GM18511 (cell line): ENCODE results near the gene CIB2.

Experiments
- ATAC-seq: cut with Tn5 transposase; IDR thresholded peaks from one replicate; pipeline ENCODE4 v1.9.1; 2021; ENCODE audit warnings: mild to moderate bottlenecking, moderate library complexity; ENCODE audit not compliant: unreplicated experiment

Gene CIB2

DNA sequence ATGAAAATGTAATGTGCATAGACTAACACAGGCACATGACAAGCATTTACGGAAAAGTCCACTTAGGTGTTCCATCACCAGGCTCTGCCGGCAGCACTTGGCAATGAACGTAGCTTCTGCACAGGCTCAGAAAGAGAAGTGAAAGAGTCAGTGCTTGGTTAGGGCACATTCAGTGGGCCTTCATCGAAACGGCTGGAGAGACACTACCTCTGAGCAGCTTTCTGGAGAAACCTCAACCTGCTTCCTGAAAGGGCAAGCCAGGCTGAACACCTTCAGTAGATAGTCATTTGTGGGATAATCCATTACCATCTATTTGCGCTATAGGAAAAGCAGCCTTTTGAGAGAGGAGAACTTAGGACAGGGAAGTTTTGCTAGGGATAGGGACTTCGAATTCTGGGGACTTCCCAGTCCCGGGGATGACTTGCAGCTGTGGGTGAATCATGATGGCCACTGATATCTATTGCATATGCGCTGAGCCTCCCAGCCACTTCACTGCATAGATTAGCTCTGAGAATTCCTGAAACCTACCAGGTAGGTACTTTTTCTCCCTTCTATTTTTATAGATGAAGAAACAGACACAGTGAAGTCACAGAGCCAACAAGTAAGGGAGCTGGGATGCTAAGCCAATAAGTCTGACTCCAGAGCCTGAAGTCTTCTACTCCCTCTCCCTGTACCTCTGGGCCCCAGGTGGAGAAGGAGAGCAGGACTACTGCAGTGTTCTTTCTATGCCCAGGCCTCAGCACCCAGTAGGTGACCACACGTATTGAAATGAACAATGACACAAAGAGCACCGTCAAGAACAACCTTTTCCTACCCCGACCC is 43.1 kb downstream of the CIB2 start:
- ATAC-seq: peak; percentile 61

DNA sequence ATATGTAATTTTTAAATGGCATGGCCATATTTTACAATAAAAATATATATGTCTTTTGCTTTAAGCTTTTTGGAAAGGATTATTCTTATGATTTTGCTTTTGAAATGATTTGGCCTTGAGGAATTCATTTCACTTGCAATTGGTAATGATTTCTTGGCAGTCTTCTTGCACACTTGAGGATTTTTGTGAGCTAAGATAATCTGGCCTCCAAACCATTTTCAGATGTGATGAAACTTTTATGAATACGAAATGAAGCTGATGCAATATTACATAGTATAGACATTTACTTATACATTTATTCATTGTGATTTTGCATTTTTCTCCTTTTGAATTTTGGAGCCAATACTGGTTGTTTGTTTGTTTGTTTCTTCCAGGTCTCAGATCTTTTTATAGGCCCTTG is 45.3 kb downstream of the CIB2 start:
- ATAC-seq: no peak

DNA sequence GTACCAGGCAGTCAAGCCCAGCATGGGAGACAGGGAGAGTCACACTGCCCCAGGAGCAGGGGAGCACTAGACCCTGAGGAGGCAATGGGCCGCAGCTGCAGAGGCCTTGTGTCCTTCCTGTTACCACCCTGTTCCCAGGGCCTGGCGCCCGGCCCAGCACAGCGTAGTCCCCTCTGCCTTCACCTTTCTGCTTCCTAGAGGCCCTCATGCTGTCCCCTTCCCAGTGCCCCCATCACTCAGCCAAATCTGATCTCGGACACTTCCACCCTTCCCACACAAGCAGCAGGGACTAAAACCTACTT is 46.8 kb downstream of the CIB2 start:
- peak; percentile 20 for ATAC-seq

DNA sequence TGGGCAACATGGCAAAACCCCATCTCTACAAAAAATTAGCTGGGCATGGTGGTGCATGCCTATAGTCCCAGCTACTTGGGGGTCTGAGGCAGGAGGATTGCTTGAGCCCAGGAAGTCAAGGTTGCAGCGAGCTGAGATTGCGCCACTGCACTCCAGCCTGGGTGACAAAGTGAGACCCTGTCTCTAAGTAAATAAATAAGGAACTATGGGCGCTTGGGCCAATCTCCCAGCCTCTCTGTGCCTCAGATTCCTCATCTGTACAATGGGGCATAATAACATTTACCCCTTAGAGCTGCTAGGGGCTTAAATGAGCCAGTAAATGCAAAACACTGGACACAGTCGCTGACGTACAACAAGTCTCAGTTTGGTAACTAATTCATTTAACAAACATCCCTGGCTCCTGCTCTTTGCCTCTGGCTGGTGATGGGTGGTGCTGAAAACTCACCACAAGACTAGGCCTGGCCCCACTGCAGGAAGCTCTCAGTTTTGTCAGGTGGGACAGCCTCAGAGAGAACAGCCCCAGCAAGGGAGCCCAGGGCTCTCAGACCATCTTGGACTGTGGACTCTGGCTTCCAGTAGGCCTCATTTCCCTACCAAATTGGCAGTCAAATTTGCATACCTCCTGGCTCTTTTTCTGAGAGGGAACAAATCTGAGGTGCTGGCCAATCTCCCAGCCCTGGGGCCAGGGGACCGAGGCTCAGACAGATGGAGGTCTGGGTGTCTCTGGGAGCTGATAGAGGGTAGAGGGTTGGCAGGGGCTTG is 47.4 kb downstream of the CIB2 start:
- peak; percentile 59 for ATAC-seq

DNA sequence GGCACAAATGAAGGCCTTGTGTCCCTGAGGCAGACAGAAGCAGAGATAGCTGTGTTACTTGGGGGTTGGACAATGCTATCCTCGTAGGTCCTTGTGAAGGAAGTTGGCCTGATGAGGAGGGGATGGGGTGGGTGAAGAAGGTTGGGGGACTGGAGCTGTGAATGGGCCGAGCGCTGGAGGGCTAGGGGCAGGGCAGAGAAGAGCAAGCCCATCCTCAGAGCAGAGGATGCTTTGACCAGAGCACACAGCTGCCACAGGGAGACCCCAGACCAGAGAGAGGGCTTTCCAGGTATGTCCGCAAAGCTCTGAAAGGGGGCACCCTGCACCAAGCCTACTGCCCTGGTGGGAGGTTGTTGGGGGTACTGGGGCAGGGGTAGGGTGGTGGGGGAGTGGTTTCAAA is 48.1 kb downstream of the CIB2 start:
- no peak for ATAC-seq

DNA sequence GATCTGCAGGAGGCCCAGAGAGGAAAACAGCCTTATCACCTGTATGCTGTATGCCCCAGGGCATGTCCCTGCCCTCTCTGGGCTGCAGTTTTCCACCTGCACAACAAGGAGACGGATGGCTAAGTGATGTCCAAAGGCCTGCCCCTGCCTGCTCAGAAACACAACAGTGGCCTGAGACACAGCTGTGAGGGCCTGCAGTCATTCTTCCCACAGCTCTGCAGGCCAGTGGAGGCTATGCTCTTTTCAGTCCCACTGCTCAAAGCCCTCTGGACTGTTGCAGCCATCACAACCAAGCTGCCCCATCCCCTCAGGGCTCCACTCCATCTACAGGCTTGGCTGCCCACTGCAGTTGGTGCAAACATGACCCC is 48.5 kb downstream of the CIB2 start:
- ATAC-seq: no peak

DNA sequence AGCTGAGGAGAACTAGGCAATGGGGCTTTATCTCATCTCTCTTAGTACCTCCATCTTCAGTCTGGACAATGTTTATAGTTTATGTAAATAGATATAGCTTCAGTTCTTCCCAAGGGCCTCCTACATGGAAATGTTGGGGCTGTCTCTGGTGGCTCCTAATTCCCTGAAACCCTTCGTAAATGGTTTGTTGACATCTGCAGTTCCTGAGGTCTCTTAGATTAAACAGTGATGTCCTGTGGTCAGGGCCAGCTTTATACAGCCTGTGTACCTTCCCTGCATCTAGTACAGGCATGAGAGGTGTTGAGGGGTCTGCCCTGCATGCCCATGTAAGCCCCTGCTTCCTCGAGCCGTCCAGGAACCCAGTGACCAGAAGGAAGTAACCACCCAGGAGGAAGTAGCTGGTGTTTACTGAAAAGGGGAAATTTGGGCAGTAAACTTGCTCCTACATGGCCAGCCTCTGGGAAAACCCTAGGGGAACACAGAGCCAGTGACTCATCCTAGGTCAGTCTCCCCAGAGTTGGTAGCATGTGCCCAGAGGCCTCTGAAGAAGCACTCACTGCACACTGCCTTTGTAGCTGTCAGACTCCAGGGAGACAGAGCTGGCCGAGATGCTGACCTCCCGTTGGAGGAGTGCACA is 49.0 kb downstream of the CIB2 start:
- ATAC-seq: no peak

DNA sequence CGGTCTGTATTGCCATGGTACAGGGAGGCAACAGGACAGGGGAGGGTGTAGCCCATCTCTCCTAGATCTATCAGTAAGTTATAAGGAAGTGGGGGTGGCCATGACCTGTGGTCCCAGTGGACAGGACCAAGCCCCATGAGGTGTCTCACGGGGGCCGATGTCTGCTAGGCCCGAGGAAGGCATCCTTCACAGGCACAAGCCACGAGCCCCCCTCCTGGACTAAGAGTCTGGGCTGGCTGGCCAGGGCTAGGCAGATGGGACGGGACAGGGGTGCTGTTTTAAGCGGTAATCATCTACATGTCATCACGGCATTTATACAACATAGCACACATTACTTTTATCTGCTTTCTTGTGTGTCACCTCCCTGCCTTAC is 51.2 kb downstream of the CIB2 start:
- no peak for ATAC-seq

DNA sequence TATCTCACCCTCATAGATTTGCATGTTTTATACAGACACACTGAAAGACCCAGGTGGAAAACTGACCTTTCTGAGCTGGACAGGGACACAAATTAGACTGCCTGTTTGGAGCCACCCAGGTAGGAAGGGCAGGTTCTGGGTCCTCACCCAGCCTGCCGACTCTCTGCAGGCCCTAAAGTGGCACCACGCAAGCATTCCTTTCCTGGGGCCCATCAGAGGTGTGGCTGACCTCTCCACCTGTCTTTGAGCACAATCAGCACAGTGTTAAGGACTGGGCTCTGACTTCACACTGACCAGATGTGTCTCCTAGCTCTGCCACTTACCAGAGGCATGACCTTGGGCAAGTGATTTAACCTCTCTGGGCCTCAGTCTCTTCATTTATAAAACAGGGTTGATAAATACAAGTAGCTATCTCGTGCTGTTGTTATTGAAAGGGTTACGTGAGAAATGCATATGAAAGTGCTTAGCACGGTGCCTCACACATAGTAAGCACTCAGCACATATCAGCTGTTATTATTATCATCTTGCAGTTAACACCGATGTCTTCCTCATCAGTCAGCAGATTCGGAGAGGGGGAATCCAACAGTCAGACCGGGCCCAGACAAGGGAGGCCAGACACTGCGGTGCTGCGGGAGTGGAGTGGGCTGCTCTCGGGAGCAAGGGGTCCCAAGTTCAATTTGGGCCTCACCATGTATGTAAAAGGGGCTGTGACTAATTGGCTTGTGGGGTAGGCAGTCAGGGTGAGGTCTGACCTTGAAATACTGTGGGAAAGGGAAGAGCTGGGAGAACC is 51.8 kb downstream of the CIB2 start:
- ATAC-seq: no peak

DNA sequence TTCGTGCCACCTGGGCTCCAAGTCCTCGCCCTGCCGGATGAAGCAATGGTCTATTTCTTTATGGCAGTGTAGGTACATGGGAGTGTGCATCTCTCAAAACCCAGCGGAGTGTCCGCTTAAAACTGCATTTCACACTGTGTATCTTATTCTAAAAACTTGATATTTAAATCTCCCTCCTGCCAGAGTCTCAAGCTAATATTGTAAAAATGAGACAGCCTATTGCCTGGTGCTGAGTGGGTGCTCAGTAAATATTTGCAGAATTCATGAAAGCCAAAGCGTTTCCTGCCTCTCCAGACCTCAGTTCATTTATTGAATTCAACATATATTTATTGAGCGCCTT is 53.4 kb downstream of the CIB2 start:
- peak; percentile 17 for ATAC-seq

DNA sequence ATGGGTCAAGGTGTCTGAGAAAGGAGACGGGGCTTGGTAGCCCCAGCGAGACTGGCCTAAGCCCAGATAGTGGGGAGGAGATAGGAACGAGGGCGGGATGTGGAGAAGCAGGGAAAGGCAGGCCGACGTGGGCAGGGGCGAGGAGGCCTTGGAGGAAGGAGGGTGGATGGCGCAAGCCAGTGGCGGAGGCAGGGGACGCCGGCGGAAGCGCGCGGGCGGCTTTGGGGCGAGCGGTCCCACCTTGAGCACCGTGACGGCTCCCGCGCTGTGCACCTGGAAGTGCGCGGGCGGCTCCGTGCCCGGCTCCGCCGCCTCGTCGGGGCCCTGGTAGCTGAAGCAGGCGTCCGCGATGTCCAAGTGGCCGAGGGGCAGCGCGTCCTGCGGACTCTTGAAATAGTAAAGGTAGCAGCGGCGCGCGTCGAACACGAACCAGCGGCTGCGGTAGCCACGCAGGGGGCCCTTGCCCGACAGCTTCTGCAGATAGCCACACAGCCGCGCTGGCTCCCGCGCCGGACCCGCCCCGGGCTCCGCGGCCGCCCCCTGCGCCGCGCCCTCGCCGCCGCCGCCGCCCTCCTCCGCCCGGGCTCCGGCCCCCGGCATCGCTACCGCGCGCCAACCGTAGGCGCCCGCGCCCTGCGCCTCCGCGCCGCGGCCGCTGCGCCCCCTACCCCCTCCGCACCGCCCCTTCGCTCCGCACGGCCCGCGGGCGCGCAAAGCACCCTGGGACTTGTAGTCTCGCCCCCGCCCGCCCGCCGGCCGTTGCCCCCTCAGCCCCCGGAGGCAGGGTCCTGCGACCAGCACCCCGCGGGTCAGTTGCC is 54.0 kb downstream of the CIB2 start, which contains the start of gene TBC1D2B:
Gene TBC1D2B (minus strand): TSS at position 659 of the 818 bp plus-strand sequence. CDS start 59 bp downstream, at position 600.
- peak; percentile 78 for ATAC-seq

DNA sequence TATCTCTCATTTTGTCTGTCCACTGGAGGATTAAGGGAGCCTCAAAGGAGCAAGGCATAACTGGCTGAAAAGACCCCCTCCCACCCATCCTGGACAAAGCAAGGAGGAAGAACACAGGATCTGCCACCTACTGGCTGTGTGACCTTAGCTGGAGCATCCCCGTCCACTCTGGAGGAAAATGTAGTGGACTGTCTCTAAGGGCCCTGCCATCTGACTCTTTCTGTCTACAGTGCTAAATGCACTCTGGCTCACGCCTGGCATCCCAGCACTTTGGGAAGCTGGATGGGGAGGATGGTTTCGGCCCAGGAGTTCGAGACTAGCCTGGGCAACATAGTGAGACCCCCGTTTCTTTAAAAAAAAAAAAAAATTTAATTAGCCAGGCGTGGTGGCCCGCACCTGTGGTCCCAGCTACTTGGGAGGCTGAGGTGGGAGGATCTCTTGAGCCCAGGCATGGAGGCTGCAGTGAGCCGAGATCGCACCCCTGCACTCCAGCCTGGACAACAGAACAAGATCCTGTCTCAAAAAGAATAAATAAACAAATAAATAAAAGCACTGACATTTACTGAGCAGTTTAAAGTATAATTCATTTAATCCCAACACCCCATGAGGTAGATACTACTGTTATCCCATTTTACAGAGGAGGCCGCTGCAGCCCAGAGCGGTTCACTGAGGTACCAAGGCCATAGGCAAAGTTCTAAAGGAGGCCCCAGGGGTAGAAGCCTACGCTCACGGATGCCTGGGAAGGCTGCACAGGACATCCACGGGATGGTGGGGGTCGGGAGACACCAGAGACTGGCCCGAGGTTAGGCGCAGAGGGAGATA is 54.8 kb downstream of the CIB2 start:
- ATAC-seq: no peak

DNA sequence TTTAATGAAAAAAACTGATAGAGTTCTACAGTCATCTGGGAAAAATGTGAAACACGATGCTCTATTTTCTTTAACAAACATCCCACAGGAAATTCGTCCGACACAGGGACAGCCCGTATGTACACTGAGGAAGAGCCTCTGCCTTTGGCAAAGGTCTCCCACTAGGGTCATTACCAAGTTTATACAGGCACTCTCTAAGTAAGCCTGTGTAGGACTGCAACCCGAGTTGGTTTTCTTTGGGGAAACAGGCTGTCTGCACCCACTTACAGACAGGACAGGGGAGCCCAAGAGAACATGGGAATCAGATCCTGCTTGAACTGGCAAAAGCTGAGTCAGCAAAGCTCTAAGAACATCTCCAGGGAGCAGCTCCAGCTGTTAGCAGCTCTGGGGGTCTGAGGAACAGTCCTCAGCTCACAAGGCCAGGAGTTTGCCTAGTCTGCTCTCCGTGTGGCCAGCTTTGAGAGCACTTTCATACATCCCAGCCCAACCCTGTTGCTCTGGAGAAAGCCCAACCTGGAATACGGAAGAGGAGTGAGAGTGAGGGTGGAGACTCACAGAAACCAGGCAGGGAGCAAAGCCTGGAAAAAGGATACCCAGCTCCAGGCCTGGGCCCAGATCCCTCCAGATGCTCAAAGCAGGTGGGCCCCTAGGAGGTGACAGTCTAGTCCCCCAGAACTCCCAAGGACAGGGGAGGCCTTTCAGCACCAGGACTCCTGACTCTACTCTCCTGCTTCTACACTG is 55.6 kb downstream of the CIB2 start:
- no peak for ATAC-seq

DNA sequence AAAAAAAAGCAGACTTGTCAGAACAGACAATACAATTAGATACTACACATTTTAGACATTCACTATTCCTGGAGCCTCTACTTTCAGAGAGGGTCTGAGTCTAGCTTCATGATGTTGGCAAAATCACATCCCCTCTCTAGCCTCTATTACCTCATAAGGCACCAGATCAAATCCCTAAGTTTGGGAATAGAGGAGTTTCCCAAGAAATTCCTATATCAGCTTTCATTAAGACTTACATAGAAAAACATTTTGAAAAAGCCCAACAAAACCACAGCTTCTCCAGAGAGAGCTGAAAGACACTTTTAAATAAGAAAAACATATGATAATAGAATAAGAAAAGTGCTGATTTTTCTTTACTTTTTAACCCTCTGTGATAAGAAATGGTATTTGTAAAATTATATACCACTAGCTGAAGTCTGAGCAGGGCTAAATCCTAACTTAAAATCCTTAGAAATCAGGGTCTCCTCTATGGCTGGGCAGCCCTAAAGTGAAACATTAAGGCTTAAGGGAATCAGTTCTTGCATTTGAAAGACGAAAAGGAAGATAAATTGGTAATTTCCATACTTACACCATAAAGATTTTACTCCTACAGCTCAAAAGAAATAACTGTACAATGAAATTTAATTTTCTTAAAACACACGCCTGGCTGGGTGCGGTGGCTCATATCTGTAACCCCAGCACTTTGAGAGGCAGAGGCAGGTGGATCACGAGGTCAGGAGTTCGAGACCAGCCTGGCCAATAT is 58.0 kb downstream of the CIB2 start:
- ATAC-seq: no peak

DNA sequence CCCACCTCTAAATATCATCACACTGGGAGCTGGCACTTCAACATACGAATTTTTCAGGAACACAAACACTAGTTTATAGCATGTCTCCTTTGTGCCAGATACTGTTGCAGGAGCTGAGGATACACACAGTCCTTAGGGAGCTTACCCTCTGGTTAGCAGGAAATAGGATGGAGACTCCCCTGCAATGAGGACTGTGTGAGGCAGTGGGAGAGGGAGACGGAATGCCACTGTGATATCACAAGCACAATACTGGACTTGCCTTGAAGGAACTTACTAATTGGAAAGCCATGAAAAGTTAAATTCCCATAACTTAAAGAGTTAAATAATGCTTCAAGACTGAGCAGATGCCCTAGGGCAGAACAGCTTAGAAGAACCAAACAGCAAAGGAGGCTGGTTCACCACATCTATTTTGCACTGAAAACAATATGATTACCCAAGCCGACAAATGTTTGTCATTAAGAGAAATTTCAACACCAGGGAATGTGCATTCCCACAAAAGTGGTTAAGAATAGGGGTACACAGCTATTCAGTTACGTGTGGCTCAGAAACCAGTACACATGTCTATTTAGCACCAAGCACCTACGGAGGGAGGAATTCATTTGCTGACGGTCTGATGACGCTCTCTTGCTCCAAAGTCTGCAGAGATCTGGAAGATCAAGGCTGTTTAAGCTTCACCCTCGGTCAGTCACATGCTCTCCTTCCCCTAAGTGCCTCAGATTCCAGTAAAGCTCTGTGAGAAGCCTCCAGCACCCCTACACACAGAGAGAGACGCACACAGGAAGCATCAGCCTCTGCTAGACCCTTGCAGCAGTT is 59.0 kb downstream of the CIB2 start:
- no peak for ATAC-seq

DNA sequence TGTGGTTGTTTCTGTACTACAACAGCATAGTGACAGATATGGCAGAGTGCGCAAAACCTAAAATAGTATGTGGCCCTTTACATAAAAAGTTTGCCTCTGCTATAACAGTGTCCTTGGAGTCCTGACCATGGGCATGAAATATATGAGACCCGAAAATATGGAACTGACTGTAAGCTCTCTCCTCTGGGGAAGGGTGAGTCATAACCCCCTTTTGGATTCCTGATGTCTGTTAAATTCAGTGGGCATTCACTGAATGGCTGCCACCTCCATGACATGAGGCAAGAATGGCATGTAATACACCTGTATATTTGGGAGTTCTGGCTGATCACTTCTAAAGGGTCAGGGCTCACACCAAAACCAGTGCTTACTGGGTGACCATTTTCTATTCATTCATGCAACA is 59.9 kb downstream of the CIB2 start:
- no peak for ATAC-seq

DNA sequence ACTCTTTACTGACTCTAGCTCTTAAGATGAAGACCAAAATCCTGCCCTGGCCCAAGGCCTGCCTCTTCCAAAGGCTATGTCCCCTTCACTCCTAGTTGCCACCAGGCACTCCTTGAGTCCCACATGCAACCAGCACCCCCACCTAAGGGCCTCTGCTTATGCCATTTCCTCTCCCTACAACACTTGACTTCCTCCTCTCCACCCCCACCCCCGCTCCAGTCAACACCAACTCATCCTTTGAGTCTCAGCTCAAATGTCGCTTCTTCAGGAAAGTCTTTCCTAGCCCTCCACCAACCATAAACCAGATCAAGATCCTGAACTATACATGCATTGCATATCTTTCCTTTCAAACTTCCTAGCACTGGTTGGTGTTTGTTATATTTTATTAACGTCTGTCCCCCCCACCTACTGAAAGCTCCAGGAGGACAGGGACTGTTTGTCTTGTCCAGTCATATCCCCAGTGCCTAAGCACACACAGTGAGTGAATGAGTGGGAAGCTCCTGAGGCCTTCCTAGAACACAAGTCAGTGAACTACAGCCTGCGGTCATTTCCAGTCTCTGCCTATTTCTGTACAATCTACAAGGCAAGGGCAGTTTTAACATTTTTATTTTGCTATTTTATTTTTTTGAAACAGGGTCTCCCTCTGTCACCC is 61.1 kb downstream of the CIB2 start:
- ATAC-seq: no peak
